ENCODE measurements around the gene ACE. TPM values are rescaled to one million over a fixed set of nuclear protein-coding genes. Genes with fewer than 3 reads are reported as not detected.

ACE gene
- total RNA-seq, 4 donors from 2014 or later, result 4.8 to 10.4 (median 8.2) TPM

GRCh38 chr17:63490329-63490728 is 13.5 kb downstream of the ACE start:
- Histone ChIP-seq H3K4me3 (no peak overlapping the region), H3K36me3 (no peaks in the 10 kb centered on the region), H3K27me3 (peaks cover 16% of the 10 kb centered on the region), H3K4me1 (no peaks in the 10 kb centered on the region), H3K9me3 (no peaks in the 10 kb centered on the region), H3K27ac (no peak overlapping the region)
- TF ChIP-seq CTCF (IDR thresholded peaks at IDR 0.05), result no peak
- no peak for TF ChIP-seq EP300 (IDR thresholded peaks at IDR 0.05)
- TF ChIP-seq POLR2A (IDR thresholded peaks at IDR 0.05), result no peak
- TF ChIP-seq POLR2AphosphoS5 (IDR thresholded peaks at IDR 0.05), result no peak
- WGBS, 2 donors (ENCODE audit: low coverage in 1 of 2), result 65% methylated on average over 2 of the region's 10 CpGs; no CpG with 5 or more reads in 1 of the 2 donors
- no peak for ATAC-seq

- 90% methylated on average over 3 of the region's 22 CpGs; no CpG with 5 or more reads in 1 of the 2 donors for WGBS, 2 donors (ENCODE audit: low coverage in 1 of 2)
- Histone ChIP-seq H3K9me3 (no peaks in the 10 kb centered on the region), H3K4me1 (no peaks in the 10 kb centered on the region), H3K27ac (no peak overlapping the region), H3K36me3 (no peaks in the 10 kb centered on the region), H3K4me3 (no peak overlapping the region), H3K27me3 (peaks cover 16% of the 10 kb centered on the region)
- no peak for ATAC-seq
- no peak for TF ChIP-seq CTCF (IDR thresholded peaks at IDR 0.05)
- TF ChIP-seq POLR2AphosphoS5 (IDR thresholded peaks at IDR 0.05), result no peak
Observed at GRCh38 chr17:63490858-63491400, 14.1 kb downstream of the ACE start.

- H3K36me3 ChIP-seq, result no peaks in the 10 kb centered on the region
- no peak for ATAC-seq
- H3K27me3 ChIP-seq, result peaks cover 16% of the 10 kb centered on the region
- no peak overlapping the region for H3K4me3 ChIP-seq
- no peaks in the 10 kb centered on the region for H3K4me1 ChIP-seq
- 80 to 100% methylated on average over 1 to 2 of the region's 8 CpGs for WGBS, 2 donors (ENCODE audit: low coverage in 1 of 2)
- no peak overlapping the region for H3K27ac ChIP-seq
- TF ChIP-seq POLR2AphosphoS5 (IDR thresholded peaks at IDR 0.05) (no peak), POLR2A (IDR thresholded peaks at IDR 0.05) (no peak)
- no peaks in the 10 kb centered on the region for H3K9me3 ChIP-seq
Observed at GRCh38 chr17:63491413-63491812, 14.6 kb downstream of the ACE start.

GRCh38 chr17:63491977-63492618 is 15.2 kb downstream of the ACE start:
- H3K4me3 ChIP-seq, result no peak overlapping the region
- ATAC-seq, result no peak
- no CpG with 5 or more reads among the region's 10 CpGs for WGBS, 2 donors (ENCODE audit: low coverage in 1 of 2)
- H3K4me1 ChIP-seq, result no peaks in the 10 kb centered on the region
- no peaks in the 10 kb centered on the region for H3K9me3 ChIP-seq
- H3K27ac ChIP-seq, result no peak overlapping the region
- H3K27me3 ChIP-seq, result peaks cover 16% of the 10 kb centered on the region
- TF ChIP-seq EP300 (IDR thresholded peaks at IDR 0.05), result no peak
- TF ChIP-seq POLR2AphosphoS5 (IDR thresholded peaks at IDR 0.05), result no peak
- TF ChIP-seq CTCF (IDR thresholded peaks at IDR 0.05), result no peak
- TF ChIP-seq POLR2A (IDR thresholded peaks at IDR 0.05), result no peak
- no peaks in the 10 kb centered on the region for H3K36me3 ChIP-seq

- H3K9me3 ChIP-seq, result no peaks in the 10 kb centered on the region
- TF ChIP-seq EP300 (IDR thresholded peaks at IDR 0.05) (no peak), POLR2A (IDR thresholded peaks at IDR 0.05) (no peak), POLR2AphosphoS5 (IDR thresholded peaks at IDR 0.05) (no peak), CTCF (IDR thresholded peaks at IDR 0.05) (no peak)
- no peak for ATAC-seq
- H3K27ac ChIP-seq, result no peak overlapping the region
- no peaks in the 10 kb centered on the region for H3K36me3 ChIP-seq
- no peaks in the 10 kb centered on the region for H3K4me1 ChIP-seq
- peaks cover 16% of the 10 kb centered on the region for H3K27me3 ChIP-seq
- no peak overlapping the region for H3K4me3 ChIP-seq
- 94 to 100% methylated on average over 3 to 6 of the region's 6 CpGs for WGBS, 2 donors (ENCODE audit: low coverage in 1 of 2)
Observed at GRCh38 chr17:63492940-63493339, 16.1 kb downstream of the ACE start.

Measured in gastroesophageal sphincter (tissue), 4 donors.